GM23338 (cell line): ENCODE results near the gene HNRNPF. TPM values are rescaled to one million over a fixed set of nuclear protein-coding genes. Genes with fewer than 3 reads are reported as not detected.

Experiments used
- ATAC-seq: fragments of 200-7000 bp; cut with Tn5 transposase; 3 replicates; pipeline ENCODE4 v1.9.1; 2020
- DNase-seq: peaks from one replicate; pipeline ENCODE4 v3.0.0-alpha.2; 2015; ENCODE audit warnings: low spot score
- H2AFZ ChIP-seq: fragments of 200-600 bp; sonication (generic); 2 replicates; pipeline ENCODE4 v1.8.0; 2016; ENCODE audit warnings: antibody characterized with exemption, mild to moderate bottlenecking, moderate library complexity
- H3F3A ChIP-seq: fragments of 200-600 bp; sonication (generic); replicated peaks from 2 replicates; pipeline ENCODE4 v1.8.0; 2017; ENCODE audit warnings: antibody characterized with exemption, mixed run types, low read depth
- H3K27ac ChIP-seq: fragments of 200-600 bp; sonication (generic); 2 replicates; pipeline ENCODE4 v1.6.1; 2016; ENCODE audit warnings: low read depth
- H3K27me3 ChIP-seq: fragments of 200-600 bp; sonication (generic); 2 replicates; pipeline ENCODE4 v1.8.0; 2016; ENCODE audit warnings: mild to moderate bottlenecking, mixed run types, moderate library complexity; ENCODE audit not compliant: insufficient read depth
- H3K36me3 ChIP-seq: fragments of 200-600 bp; sonication (generic); 2 replicates; pipeline ENCODE4 v1.8.0; 2016; ENCODE audit warnings: mild to moderate bottlenecking; ENCODE audit not compliant: insufficient read depth
- H3K4me1 ChIP-seq: fragments of 200-600 bp; sonication (generic); 2 replicates; pipeline ENCODE4 v1.8.0; 2016; ENCODE audit warnings: mild to moderate bottlenecking, moderate library complexity; ENCODE audit not compliant: insufficient read depth
- H3K4me2 ChIP-seq: fragments of 200-600 bp; sonication (generic); 2 replicates; pipeline ENCODE4 v1.7.1; 2017; ENCODE audit warnings: mixed run types
- H3K4me3 ChIP-seq: fragments of 200-600 bp; sonication (generic); 2 replicates; pipeline ENCODE4 v1.6.1; 2016; ENCODE audit warnings: mixed run types
- H3K79me2 ChIP-seq: fragments of 200-600 bp; sonication (generic); replicated peaks from 2 replicates; pipeline ENCODE4 v1.8.0; 2017; ENCODE audit warnings: mild to moderate bottlenecking; ENCODE audit not compliant: insufficient read depth
- H3K9me2 ChIP-seq: fragments of 200-600 bp; sonication (generic); 2 replicates; pipeline ENCODE4 v1.8.0; 2017; ENCODE audit not compliant: insufficient read depth
- H4K20me1 ChIP-seq: fragments of 200-600 bp; sonication (generic); replicated peaks from 2 replicates; pipeline ENCODE4 v1.8.0; 2017; ENCODE audit warnings: mild to moderate bottlenecking; ENCODE audit not compliant: insufficient read depth
- H3K27ac Mint-ChIP-seq: 2 replicates; pipeline ENCODE4 v1.8.0; 2020; ENCODE audit warnings: inconsistent platforms, mild to moderate bottlenecking, moderate library complexity, mixed read lengths
- H3K27me3 Mint-ChIP-seq: 3 replicates; pipeline ENCODE4 v1.8.0; 2022; ENCODE audit warnings: low read depth, mild to moderate bottlenecking, moderate library complexity, mixed read lengths, inconsistent platforms; ENCODE audit not compliant: insufficient read depth, poor library complexity
- H3K36me3 Mint-ChIP-seq: 3 replicates; pipeline ENCODE4 v1.8.0; 2021; ENCODE audit warnings: low read depth, mild to moderate bottlenecking, inconsistent platforms, moderate library complexity, mixed read lengths
- H3K4me1 Mint-ChIP-seq: 3 replicates; pipeline ENCODE4 v1.8.0; 2020; ENCODE audit warnings: mild to moderate bottlenecking, inconsistent platforms, mixed read lengths
- H3K4me3 Mint-ChIP-seq: 3 replicates; pipeline ENCODE4 v1.8.0; 2021; ENCODE audit warnings: moderate library complexity, mild to moderate bottlenecking, inconsistent platforms, mixed read lengths
- H3K9me3 Mint-ChIP-seq: 3 replicates; pipeline ENCODE4 v1.8.0; 2020; ENCODE audit warnings: moderate library complexity, mild to moderate bottlenecking, inconsistent platforms, mixed read lengths
- CREB1 ChIP-seq: fragments of 250-450 bp; sonication (Bioruptor Pico); IDR thresholded peaks from 2 replicates; pipeline ENCODE4 v1.5.0; 2020; ENCODE audit warnings: low read depth, mild to moderate bottlenecking, moderate library complexity
- CTCF ChIP-seq, 2 experiments: fragments of 200-600 bp in 1 of 2; sonication (generic) in 1 of 2; conservative IDR thresholded peaks; 2 replicates each; pipeline versions ENCODE4 v1.5.1 to v1.6.1; 2016 to 2017; ENCODE audit warnings: antibody characterized with exemption in 2 of 2, low read depth in 2 of 2, mild to moderate bottlenecking in 2 of 2, moderate library complexity in 1 of 2
- EZH2 ChIP-seq: fragments of 200-600 bp; sonication (generic); IDR thresholded peaks from one replicate; pipeline ENCODE4 v1.8.0; 2017; ENCODE audit warnings: antibody characterized with exemption, mild to moderate bottlenecking, low read depth; ENCODE audit not compliant: unreplicated experiment
- EZH2phosphoT487 ChIP-seq: fragments of 200-600 bp; sonication (generic); IDR thresholded peaks from one replicate; pipeline ENCODE4 v1.8.1; 2018; ENCODE audit warnings: antibody characterized with exemption; ENCODE audit not compliant: unreplicated experiment
- JUNB ChIP-seq: IDR thresholded peaks from one replicate; pipeline ENCODE4 v1.6.1; 2016; ENCODE audit warnings: antibody characterized with exemption; ENCODE audit not compliant: unreplicated experiment
- NANOG ChIP-seq: IDR thresholded peaks from 2 replicates; pipeline ENCODE4 v1.6.1; 2016; ENCODE audit warnings: antibody characterized with exemption, borderline replicate concordance
- POLR2AphosphoS5 ChIP-seq: IDR thresholded peaks from 2 replicates; pipeline ENCODE4 v1.6.1; 2016; ENCODE audit warnings: antibody characterized with exemption, low read depth
- REST ChIP-seq: IDR thresholded peaks from one replicate; pipeline ENCODE4 v1.6.1; 2018; ENCODE audit warnings: antibody characterized with exemption; ENCODE audit not compliant: unreplicated experiment
- STAT1 ChIP-seq: IDR thresholded peaks from one replicate; pipeline ENCODE4 v1.6.1; 2016; ENCODE audit warnings: antibody characterized with exemption; ENCODE audit not compliant: unreplicated experiment
- ZNF114 ChIP-seq: fragments of 250-450 bp; sonication (Bioruptor Pico); IDR thresholded peaks from 2 replicates; pipeline ENCODE4 v1.5.0; 2020; ENCODE audit warnings: mild to moderate bottlenecking, moderate library complexity
- ZNF331 ChIP-seq: fragments of 250-450 bp; sonication (Bioruptor Pico); IDR thresholded peaks from 2 replicates; pipeline ENCODE4 v1.5.0; 2020; ENCODE audit warnings: low read depth, mild to moderate bottlenecking, moderate library complexity
- polyA plus RNA-seq: library from polyadenylated mRNA; unstranded; fragments of >200 nt; fragmentation: Nextera tagmentation; extraction: Ambion mirVana; gene quantifications from 2 replicates; pipeline ENCODE4 v1.2.1, GENCODE V29; 2016
- total RNA-seq: library from RNA; depleted of rRNA; stranded (reverse); fragments of >200 nt; shearing (Covaris generic); gene quantifications from 2 replicates; pipeline ENCODE4 v1.2.3, GENCODE V29; 2014
- TF ChIP-seq, protein P1 (sequence below): IDR thresholded peaks from 2 replicates; pipeline ENCODE4 v1.6.1; 2016; ENCODE audit warnings: antibody characterized with exemption
- TF ChIP-seq, protein P2 (sequence below): fragments of 250-450 bp; sonication (Bioruptor Pico); IDR thresholded peaks from 2 replicates; pipeline ENCODE4 v1.5.0; 2020; ENCODE audit warnings: mild to moderate bottlenecking, moderate library complexity

HNRNPF gene
- total and polyA plus RNA-seq, 2 experiments from 2014 or later = 210 to 378 TPM

GRCh38 chr10:43392748-43393147 is 16.2 kb downstream of the HNRNPF start (continued):
- TF ChIP-seq ZNF114 (CRISPR knock-in tag) (no peak), CREB1 (CRISPR knock-in tag) (no peak), EZH2phosphoT487 (no peak)

- Histone ChIP-seq H3K36me3 (peaks cover 84% of the 10 kb centered on the region), H3K27ac (0 out of 2 replicates have a peak overlapping the region, but pooled peaks have one; percentile 19)
- DNase-seq = no peak
Observed at GRCh38 chr10:43391496-43391895, 17.5 kb downstream of the HNRNPF start.

More at GRCh38 chr10:43391496-43391895, 17.5 kb downstream of the HNRNPF start:
- peaks cover 100% of the 10 kb centered on the region for H3K36me3 Mint-ChIP-seq
- no peaks in the 10 kb centered on the region for H3K9me2 ChIP-seq
- H3K4me3 ChIP-seq = no peak overlapping the region
- H3K27me3 Mint-ChIP-seq = peaks cover 19% of the 10 kb centered on the region
- no peak overlapping the region for H3K4me2 ChIP-seq
- H3F3A ChIP-seq = peaks cover 57% of the 10 kb centered on the region
- H4K20me1 ChIP-seq = peaks cover 80% of the 10 kb centered on the region
- H2AFZ ChIP-seq = no peak overlapping the region
- no peak for TF ChIP-seq NANOG
- TF ChIP-seq POLR2AphosphoS5 = no peak
- TF ChIP-seq CTCF (conservative IDR thresholded peaks at IDR 0.05; ENCODE audit: low read depth in 2 of 2) = no peak
- no peak for TF ChIP-seq EZH2
- no peak for TF ChIP-seq ZNF331 (CRISPR knock-in tag)
- TF ChIP-seq STAT1 = no peak
- no peak for TF ChIP-seq CREB1 (CRISPR knock-in tag)
- TF ChIP-seq EZH2phosphoT487 = no peak
- TF ChIP-seq REST = no peak
- no peak for TF ChIP-seq JUNB
- TF ChIP-seq, protein P1, sequence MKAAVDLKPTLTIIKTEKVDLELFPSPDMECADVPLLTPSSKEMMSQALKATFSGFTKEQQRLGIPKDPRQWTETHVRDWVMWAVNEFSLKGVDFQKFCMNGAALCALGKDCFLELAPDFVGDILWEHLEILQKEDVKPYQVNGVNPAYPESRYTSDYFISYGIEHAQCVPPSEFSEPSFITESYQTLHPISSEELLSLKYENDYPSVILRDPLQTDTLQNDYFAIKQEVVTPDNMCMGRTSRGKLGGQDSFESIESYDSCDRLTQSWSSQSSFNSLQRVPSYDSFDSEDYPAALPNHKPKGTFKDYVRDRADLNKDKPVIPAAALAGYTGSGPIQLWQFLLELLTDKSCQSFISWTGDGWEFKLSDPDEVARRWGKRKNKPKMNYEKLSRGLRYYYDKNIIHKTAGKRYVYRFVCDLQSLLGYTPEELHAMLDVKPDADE = no peak
- TF ChIP-seq, protein P2, sequence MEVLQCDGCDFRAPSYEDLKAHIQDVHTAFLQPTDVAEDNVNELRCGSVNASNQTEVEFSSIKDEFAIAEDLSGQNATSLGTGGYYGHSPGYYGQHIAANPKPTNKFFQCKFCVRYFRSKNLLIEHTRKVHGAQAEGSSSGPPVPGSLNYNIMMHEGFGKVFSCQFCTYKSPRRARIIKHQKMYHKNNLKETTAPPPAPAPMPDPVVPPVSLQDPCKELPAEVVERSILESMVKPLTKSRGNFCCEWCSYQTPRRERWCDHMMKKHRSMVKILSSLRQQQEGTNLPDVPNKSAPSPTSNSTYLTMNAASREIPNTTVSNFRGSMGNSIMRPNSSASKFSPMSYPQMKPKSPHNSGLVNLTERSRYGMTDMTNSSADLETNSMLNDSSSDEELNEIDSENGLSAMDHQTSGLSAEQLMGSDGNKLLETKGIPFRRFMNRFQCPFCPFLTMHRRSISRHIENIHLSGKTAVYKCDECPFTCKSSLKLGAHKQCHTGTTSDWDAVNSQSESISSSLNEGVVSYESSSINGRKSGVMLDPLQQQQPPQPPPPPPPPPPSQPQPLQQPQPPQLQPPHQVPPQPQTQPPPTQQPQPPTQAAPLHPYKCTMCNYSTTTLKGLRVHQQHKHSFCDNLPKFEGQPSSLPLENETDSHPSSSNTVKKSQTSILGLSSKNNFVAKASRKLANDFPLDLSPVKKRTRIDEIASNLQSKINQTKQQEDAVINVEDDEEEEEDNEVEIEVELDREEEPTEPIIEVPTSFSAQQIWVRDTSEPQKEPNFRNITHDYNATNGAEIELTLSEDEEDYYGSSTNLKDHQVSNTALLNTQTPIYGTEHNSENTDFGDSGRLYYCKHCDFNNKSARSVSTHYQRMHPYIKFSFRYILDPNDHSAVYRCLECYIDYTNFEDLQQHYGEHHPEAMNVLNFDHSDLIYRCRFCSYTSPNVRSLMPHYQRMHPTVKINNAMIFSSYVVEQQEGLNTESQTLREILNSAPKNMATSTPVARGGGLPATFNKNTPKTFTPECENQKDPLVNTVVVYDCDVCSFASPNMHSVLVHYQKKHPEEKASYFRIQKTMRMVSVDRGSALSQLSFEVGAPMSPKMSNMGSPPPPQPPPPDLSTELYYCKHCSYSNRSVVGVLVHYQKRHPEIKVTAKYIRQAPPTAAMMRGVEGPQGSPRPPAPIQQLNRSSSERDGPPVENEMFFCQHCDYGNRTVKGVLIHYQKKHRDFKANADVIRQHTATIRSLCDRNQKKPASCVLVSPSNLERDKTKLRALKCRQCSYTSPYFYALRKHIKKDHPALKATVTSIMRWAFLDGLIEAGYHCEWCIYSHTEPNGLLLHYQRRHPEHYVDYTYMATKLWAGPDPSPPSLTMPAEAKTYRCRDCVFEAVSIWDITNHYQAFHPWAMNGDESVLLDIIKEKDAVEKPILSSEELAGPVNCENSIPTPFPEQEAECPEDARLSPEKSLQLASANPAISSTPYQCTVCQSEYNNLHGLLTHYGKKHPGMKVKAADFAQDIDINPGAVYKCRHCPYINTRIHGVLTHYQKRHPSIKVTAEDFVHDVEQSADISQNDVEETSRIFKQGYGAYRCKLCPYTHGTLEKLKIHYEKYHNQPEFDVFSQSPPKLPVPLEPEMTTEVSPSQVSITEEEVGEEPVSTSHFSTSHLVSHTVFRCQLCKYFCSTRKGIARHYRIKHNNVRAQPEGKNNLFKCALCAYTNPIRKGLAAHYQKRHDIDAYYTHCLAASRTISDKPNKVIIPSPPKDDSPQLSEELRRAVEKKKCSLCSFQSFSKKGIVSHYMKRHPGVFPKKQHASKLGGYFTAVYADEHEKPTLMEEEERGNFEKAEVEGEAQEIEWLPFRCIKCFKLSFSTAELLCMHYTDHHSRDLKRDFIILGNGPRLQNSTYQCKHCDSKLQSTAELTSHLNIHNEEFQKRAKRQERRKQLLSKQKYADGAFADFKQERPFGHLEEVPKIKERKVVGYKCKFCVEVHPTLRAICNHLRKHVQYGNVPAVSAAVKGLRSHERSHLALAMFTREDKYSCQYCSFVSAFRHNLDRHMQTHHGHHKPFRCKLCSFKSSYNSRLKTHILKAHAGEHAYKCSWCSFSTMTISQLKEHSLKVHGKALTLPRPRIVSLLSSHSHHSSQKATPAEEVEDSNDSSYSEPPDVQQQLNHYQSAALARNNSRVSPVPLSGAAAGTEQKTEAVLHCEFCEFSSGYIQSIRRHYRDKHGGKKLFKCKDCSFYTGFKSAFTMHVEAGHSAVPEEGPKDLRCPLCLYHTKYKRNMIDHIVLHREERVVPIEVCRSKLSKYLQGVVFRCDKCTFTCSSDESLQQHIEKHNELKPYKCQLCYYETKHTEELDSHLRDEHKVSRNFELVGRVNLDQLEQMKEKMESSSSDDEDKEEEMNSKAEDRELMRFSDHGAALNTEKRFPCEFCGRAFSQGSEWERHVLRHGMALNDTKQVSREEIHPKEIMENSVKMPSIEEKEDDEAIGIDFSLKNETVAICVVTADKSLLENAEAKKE = no peak
- peaks cover 91% of the 10 kb centered on the region for H3K79me2 ChIP-seq
- H3K9me3 Mint-ChIP-seq = no peaks in the 10 kb centered on the region; the same call in 2 of the 3 replicates
- H3K27me3 ChIP-seq = no peaks in the 10 kb centered on the region
- H3K4me3 Mint-ChIP-seq = no peak overlapping the region
- H3K4me1 Mint-ChIP-seq = peaks cover 38% of the 10 kb centered on the region
- H3K27ac Mint-ChIP-seq = peak overlapping the region; percentile 8; the same call in 1 of the 2 replicates
- no peak for ATAC-seq
- H3K4me1 ChIP-seq = peaks cover 21% of the 10 kb centered on the region
